ENCODE data around the gene ZBTB16. TPM values are rescaled to one million over a fixed set of nuclear protein-coding genes. Genes with fewer than 3 reads are reported as not detected.

Gene ZBTB16
- total RNA-seq, 1 experiment from 2014 or later, result 0.44 TPM

DNA sequence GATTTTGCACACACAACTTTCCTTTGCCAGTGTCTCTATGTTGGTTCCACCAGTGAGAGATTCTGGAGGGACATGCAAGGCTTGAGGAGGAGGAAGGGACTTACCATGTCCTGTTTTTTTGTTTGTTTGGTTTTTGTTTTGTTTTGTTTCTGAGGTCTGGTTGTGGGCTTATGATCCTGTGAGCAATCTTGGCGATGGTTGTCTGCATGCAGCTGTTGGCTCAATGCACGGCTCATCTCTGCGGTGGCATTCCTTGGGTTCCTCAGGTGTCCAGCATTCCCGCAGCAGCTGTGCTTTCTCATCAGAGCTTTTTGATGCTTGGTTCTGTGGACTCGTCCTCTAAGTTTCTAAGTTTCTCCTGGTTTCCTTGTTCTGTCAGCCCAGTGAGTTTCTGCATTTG, 231.9 kb downstream of the ZBTB16 start:
- intact Hi-C loops (cut with micrococcal nuclease; ENCODE audit: unreplicated experiment), result no loop called here
- Histone ChIP-seq H3K27ac (no peak overlapping the region), H3K4me2 (no peak overlapping the region), H3K36me3 (ENCODE audit: low read depth) (no peaks in the 10 kb centered on the region), H3K4me3 (no peak overlapping the region), H3K9me3 (ENCODE audit: insufficient read depth, low read depth) (no peaks in the 10 kb centered on the region), H3K9me2 (ENCODE audit: insufficient read depth) (no peaks in the 10 kb centered on the region), H3K79me2 (ENCODE audit: low read depth) (no peaks in the 10 kb centered on the region), H3K27me3 (ENCODE audit: insufficient read depth, low read depth) (peaks cover 8% of the 10 kb centered on the region; the same call in 1 of the 2 replicates), H2AFZ (no peak overlapping the region), H3F3A (ENCODE audit: insufficient read depth, low read depth) (no peaks in the 10 kb centered on the region), H4K20me1 (ENCODE audit: insufficient read depth) (no peaks in the 10 kb centered on the region), H3K4me1 (replicated peaks; ENCODE audit: insufficient read depth) (peaks cover 5% of the 10 kb centered on the region; the same call in 1 of the 2 replicates)
- ChIA-PET POLR2A (ENCODE audit: unreplicated experiment) (no interaction called here), CTCF (no interaction called here)
- BruUV-seq (replicated peaks), result no TSS peak
- no peak for TF ChIP-seq EZH2 (IDR thresholded peaks at IDR 0.05; ENCODE audit: low read depth)
- TF ChIP-seq, protein P1, sequence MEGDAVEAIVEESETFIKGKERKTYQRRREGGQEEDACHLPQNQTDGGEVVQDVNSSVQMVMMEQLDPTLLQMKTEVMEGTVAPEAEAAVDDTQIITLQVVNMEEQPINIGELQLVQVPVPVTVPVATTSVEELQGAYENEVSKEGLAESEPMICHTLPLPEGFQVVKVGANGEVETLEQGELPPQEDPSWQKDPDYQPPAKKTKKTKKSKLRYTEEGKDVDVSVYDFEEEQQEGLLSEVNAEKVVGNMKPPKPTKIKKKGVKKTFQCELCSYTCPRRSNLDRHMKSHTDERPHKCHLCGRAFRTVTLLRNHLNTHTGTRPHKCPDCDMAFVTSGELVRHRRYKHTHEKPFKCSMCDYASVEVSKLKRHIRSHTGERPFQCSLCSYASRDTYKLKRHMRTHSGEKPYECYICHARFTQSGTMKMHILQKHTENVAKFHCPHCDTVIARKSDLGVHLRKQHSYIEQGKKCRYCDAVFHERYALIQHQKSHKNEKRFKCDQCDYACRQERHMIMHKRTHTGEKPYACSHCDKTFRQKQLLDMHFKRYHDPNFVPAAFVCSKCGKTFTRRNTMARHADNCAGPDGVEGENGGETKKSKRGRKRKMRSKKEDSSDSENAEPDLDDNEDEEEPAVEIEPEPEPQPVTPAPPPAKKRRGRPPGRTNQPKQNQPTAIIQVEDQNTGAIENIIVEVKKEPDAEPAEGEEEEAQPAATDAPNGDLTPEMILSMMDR (conservative IDR thresholded peaks at IDR 0.05), result no peak
- no peak for DNase-seq

DNA sequence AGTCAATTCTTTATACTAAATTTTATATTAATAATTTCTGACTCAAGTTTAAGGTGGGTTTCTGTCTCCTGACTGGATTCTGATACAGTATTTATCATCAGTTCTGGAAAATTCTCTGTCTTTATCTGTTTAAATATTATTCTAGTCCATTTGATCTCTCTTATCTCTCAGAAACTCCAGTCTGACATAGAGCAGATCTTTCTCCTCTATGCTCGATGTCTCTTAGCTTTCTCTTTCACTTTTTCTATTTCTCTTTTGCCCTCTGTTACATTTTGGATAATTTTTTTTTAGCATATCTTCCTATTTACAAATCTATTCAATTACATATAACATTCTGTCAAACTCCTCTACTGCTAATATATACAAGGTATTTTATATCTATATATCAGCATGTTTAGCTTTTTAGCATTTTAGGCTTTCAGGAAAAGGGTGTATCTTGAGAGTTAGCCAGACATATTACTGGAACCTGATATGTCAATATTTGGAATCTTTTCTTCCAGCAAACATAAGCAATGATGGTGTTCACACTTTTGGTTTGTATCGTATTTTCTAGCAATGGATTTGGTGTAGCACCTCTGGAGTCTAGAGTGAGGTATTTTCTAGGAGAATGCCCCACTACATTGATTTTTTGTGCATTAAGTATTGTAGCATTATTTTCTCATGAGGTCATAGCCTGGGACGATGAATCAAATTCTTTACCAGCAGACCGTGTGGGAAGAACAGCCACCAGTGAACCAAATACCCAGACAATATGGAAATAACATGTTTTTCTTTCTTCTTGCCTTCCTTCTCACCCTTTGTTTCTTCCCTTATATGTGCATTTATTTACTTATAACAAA, 232.6 kb downstream of the ZBTB16 start:
- no peak overlapping the region for H3K27ac ChIP-seq
- TF ChIP-seq EZH2 (IDR thresholded peaks at IDR 0.05; ENCODE audit: low read depth), result no peak
- TF ChIP-seq, protein P1 (conservative IDR thresholded peaks at IDR 0.05), result no peak
- DNase-seq, result no peak
- no peak overlapping the region for H2AFZ ChIP-seq
- no peaks in the 10 kb centered on the region for H4K20me1 ChIP-seq (ENCODE audit: insufficient read depth)
- H3K79me2 ChIP-seq (ENCODE audit: low read depth), result no peaks in the 10 kb centered on the region
- no peaks in the 10 kb centered on the region for H3F3A ChIP-seq (ENCODE audit: insufficient read depth, low read depth)
- no peak overlapping the region for H3K4me2 ChIP-seq
- no peaks in the 10 kb centered on the region for H3K9me2 ChIP-seq (ENCODE audit: insufficient read depth)
- H3K9me3 ChIP-seq (ENCODE audit: insufficient read depth, low read depth), result no peaks in the 10 kb centered on the region
- H3K27me3 ChIP-seq (ENCODE audit: insufficient read depth, low read depth), result peaks cover 8% of the 10 kb centered on the region; the same call in 1 of the 2 replicates
- ChIA-PET CTCF (no interaction called here), POLR2A (ENCODE audit: unreplicated experiment) (no interaction called here)
- intact Hi-C loops (cut with micrococcal nuclease; ENCODE audit: unreplicated experiment), result no loop called here
- no peak overlapping the region for H3K4me3 ChIP-seq
- H3K36me3 ChIP-seq (ENCODE audit: low read depth), result no peaks in the 10 kb centered on the region
- peaks cover 5% of the 10 kb centered on the region; the same call in 1 of the 2 replicates for H3K4me1 ChIP-seq (replicated peaks; ENCODE audit: insufficient read depth)
- no TSS peak for BruUV-seq (replicated peaks)

DNA sequence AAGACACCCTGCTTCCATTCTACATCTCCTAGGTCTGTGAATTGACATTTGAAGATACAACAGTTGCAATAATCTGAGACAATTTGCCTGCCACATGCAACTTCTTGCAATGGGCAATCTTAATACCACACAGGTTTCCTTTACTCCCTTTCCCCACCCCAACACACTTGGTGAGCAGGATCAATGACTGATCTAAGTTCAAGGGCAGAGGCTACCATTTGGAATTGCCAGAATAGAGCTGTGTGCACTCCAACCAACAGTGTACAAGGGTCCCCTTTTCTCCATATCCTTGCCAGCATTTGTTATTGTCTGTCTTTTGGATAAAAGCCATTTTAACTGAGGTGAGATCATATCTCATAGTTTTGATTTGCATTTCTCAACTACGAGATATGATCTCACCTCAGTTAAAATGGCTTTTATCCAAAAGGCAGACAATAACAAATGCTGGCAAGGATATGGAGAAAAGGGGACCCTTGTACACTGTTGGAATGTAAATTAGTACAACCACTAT, 233.7 kb downstream of the ZBTB16 start:
- Histone ChIP-seq H3K9me3 (ENCODE audit: insufficient read depth, low read depth) (no peaks in the 10 kb centered on the region), H3K9me2 (ENCODE audit: insufficient read depth) (no peaks in the 10 kb centered on the region), H3K27ac (no peak overlapping the region), H3K4me2 (no peak overlapping the region), H2AFZ (no peak overlapping the region), H4K20me1 (ENCODE audit: insufficient read depth) (no peaks in the 10 kb centered on the region), H3K4me3 (no peak overlapping the region), H3K4me1 (replicated peaks; ENCODE audit: insufficient read depth) (peaks cover 5% of the 10 kb centered on the region; the same call in 1 of the 2 replicates), H3K36me3 (ENCODE audit: low read depth) (no peaks in the 10 kb centered on the region), H3K79me2 (ENCODE audit: low read depth) (no peaks in the 10 kb centered on the region), H3K27me3 (ENCODE audit: insufficient read depth, low read depth) (peaks cover 8% of the 10 kb centered on the region; the same call in 1 of the 2 replicates), H3F3A (ENCODE audit: insufficient read depth, low read depth) (no peaks in the 10 kb centered on the region)
- no peak for TF ChIP-seq EZH2 (IDR thresholded peaks at IDR 0.05; ENCODE audit: low read depth)
- TF ChIP-seq, protein P1 (conservative IDR thresholded peaks at IDR 0.05), result no peak
- no peak for DNase-seq
- intact Hi-C loops (cut with micrococcal nuclease; ENCODE audit: unreplicated experiment), result no loop called here
- ChIA-PET CTCF (interaction anchor here (0.6 kb wide), 1 partner anchor 308 kb away, joined by 3 read pairs; no protein-coding TSS in a partner anchor), POLR2A (ENCODE audit: unreplicated experiment) (no interaction called here)
- no TSS peak for BruUV-seq (replicated peaks)
